Rectal smooth muscle tissue (tissue), 1 donor: Measurements from ENCODE around the gene CCDC148.
"Not testable (repeated sequence)": the region's sequence is repeated elsewhere in the genome, so short reads cannot be mapped to it uniquely, and the experiment has no call there.

Experiments used
- H3K27ac ChIP-seq: one replicate; pipeline ENCODE4 v1.7.0; 2013; ENCODE audit warnings: low read depth, low read length, inconsistent platforms
- H3K27me3 ChIP-seq: one replicate; pipeline ENCODE4 v1.7.0; 2013; ENCODE audit warnings: low read length; ENCODE audit not compliant: control insufficient read depth, insufficient read depth
- H3K36me3 ChIP-seq: one replicate; pipeline ENCODE4 v1.7.0; 2013; ENCODE audit warnings: low read length; ENCODE audit not compliant: control insufficient read depth, insufficient read depth
- H3K4me1 ChIP-seq: one replicate; pipeline ENCODE4 v1.7.0; 2013; ENCODE audit warnings: low read length; ENCODE audit not compliant: control insufficient read depth, insufficient read depth
- H3K4me3 ChIP-seq: one replicate; pipeline ENCODE4 v1.7.0; 2013; ENCODE audit warnings: low read length
- H3K9ac ChIP-seq: one replicate; pipeline ENCODE4 v1.7.0; 2013; ENCODE audit warnings: low read length

The CCDC148 gene

GRCh38 chr2:158239271-158239670 lies 217.3 kb downstream of the CCDC148 start:
- no peak overlapping the region for H3K4me3 ChIP-seq
- no peaks in the 10 kb centered on the region for H3K27me3 ChIP-seq
- H3K27ac ChIP-seq = no peak overlapping the region
- H3K36me3 ChIP-seq = no peaks in the 10 kb centered on the region
- H3K9ac ChIP-seq = no peak overlapping the region
- no peaks in the 10 kb centered on the region for H3K4me1 ChIP-seq

GRCh38 chr2:158234497-158234896 lies 222.1 kb downstream of the CCDC148 start:
- Histone ChIP-seq H3K4me3 (no peak overlapping the region), H3K4me1 (no peaks in the 10 kb centered on the region), H3K27me3 (no peaks in the 10 kb centered on the region), H3K36me3 (no peaks in the 10 kb centered on the region), H3K27ac (no peak overlapping the region), H3K9ac (no peak overlapping the region)

GRCh38 chr2:158232476-158232875 lies 224.1 kb downstream of the CCDC148 start:
- Histone ChIP-seq H3K4me3 (no peak overlapping the region), H3K36me3 (no peaks in the 10 kb centered on the region), H3K4me1 (no peaks in the 10 kb centered on the region), H3K27me3 (no peaks in the 10 kb centered on the region), H3K27ac (no peak overlapping the region), H3K9ac (no peak overlapping the region)

GRCh38 chr2:158228943-158229508 lies 227.5 kb downstream of the CCDC148 start:
- H3K27ac ChIP-seq = no peak overlapping the region
- no peak overlapping the region for H3K9ac ChIP-seq
- H3K4me1 ChIP-seq = no peaks in the 10 kb centered on the region
- no peaks in the 10 kb centered on the region for H3K27me3 ChIP-seq
- no peaks in the 10 kb centered on the region for H3K36me3 ChIP-seq
- H3K4me3 ChIP-seq = no peak overlapping the region

- not testable (repeated sequence) for H3K36me3 ChIP-seq, H3K27me3 ChIP-seq, H3K9ac ChIP-seq, H3K27ac ChIP-seq, H3K4me3 ChIP-seq, H3K4me1 ChIP-seq
Measured at GRCh38 chr2:158223066-158223465, 233.5 kb downstream of the CCDC148 start.

GRCh38 chr2:158221063-158222020 lies 235.2 kb downstream of the CCDC148 start:
- Histone ChIP-seq H3K36me3 (no peaks in the 10 kb centered on the region), H3K27me3 (no peaks in the 10 kb centered on the region), H3K4me3 (no peak overlapping the region), H3K27ac (no peak overlapping the region), H3K4me1 (no peaks in the 10 kb centered on the region), H3K9ac (no peak overlapping the region)

GRCh38 chr2:158217593-158217992 lies 239.0 kb downstream of the CCDC148 start:
- H3K9ac ChIP-seq = no peak overlapping the region
- no peaks in the 10 kb centered on the region for H3K27me3 ChIP-seq
- H3K36me3 ChIP-seq = no peaks in the 10 kb centered on the region
- no peak overlapping the region for H3K4me3 ChIP-seq
- no peak overlapping the region for H3K27ac ChIP-seq
- no peaks in the 10 kb centered on the region for H3K4me1 ChIP-seq

GRCh38 chr2:158214431-158214830 lies 242.1 kb downstream of the CCDC148 start:
- Histone ChIP-seq H3K36me3 (no peaks in the 10 kb centered on the region), H3K27me3 (no peaks in the 10 kb centered on the region), H3K4me3 (no peak overlapping the region)

GRCh38 chr2:158213773-158214172 lies 242.8 kb downstream of the CCDC148 start:
- Histone ChIP-seq H3K9ac (no peak overlapping the region), H3K27me3 (no peaks in the 10 kb centered on the region), H3K4me1 (no peaks in the 10 kb centered on the region), H3K27ac (no peak overlapping the region), H3K4me3 (no peak overlapping the region), H3K36me3 (no peaks in the 10 kb centered on the region)

More at GRCh38 chr2:158214431-158214830, 242.1 kb downstream of the CCDC148 start:
- H3K4me1 ChIP-seq = no peaks in the 10 kb centered on the region
- H3K9ac ChIP-seq = no peak overlapping the region
- H3K27ac ChIP-seq = no peak overlapping the region

- H3K4me1 ChIP-seq = no peaks in the 10 kb centered on the region
- no peak overlapping the region for H3K4me3 ChIP-seq
- H3K9ac ChIP-seq = no peak overlapping the region
- H3K36me3 ChIP-seq = no peaks in the 10 kb centered on the region
- no peak overlapping the region for H3K27ac ChIP-seq
- H3K27me3 ChIP-seq = no peaks in the 10 kb centered on the region
Measured at GRCh38 chr2:158212301-158212700, 244.3 kb downstream of the CCDC148 start.

- H3K4me3 ChIP-seq = no peak overlapping the region
- no peaks in the 10 kb centered on the region for H3K27me3 ChIP-seq
- H3K27ac ChIP-seq = no peak overlapping the region
- no peak overlapping the region for H3K9ac ChIP-seq
- H3K4me1 ChIP-seq = no peaks in the 10 kb centered on the region
- H3K36me3 ChIP-seq = no peaks in the 10 kb centered on the region
Measured at GRCh38 chr2:158211502-158211901, 245.1 kb downstream of the CCDC148 start.

GRCh38 chr2:158207354-158207753 lies 249.2 kb downstream of the CCDC148 start:
- H3K9ac ChIP-seq = no peak overlapping the region
- no peaks in the 10 kb centered on the region for H3K36me3 ChIP-seq
- H3K4me3 ChIP-seq = no peak overlapping the region
- H3K27ac ChIP-seq = no peak overlapping the region
- H3K27me3 ChIP-seq = no peaks in the 10 kb centered on the region
- H3K4me1 ChIP-seq = no peaks in the 10 kb centered on the region

GRCh38 chr2:158205215-158205614 lies 251.3 kb downstream of the CCDC148 start:
- no peak overlapping the region for H3K4me3 ChIP-seq
- no peak overlapping the region for H3K27ac ChIP-seq
- H3K4me1 ChIP-seq = no peaks in the 10 kb centered on the region
- H3K27me3 ChIP-seq = no peaks in the 10 kb centered on the region
- H3K9ac ChIP-seq = no peak overlapping the region
- H3K36me3 ChIP-seq = no peaks in the 10 kb centered on the region
